ENCODE data around the gene CACNG4. TPM values are rescaled to one million over a fixed set of nuclear protein-coding genes. Genes with fewer than 3 reads are reported as not detected.
"Not testable (repeated sequence)": the region's sequence is repeated elsewhere in the genome, so short reads cannot be mapped to it uniquely, and the experiment has no call there.

CACNG4 gene
- total RNA-seq, 1 donor from 2014 or later: not detected

DNA sequence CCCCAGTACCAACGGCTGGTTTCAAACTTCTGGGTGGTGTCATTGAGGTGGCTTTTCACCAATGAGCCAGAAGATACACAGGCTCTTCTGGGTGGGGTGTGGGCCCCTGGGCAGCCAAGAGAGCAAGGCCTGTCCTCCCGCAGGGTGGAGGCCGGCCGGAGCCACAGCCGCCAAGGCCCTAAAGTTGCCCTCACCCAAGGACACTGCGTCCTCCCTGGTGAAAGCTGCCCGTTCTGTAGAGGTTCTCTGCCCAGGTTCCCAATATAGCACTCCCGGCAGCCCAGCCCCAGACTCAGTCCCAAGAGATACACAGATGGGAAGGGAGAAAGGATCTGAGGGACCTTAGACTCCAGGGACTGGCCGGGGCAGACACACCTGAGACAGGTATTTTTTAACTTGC, 69.1 kb downstream of the CACNG4 start:
- Histone ChIP-seq H3K27me3 (ENCODE audit: control insufficient read depth, insufficient read depth, low read length) (no peaks in the 10 kb centered on the region), H3K4me3 (ENCODE audit: low read depth, low read length) (no peak overlapping the region), H3K36me3 (ENCODE audit: control insufficient read depth, insufficient read depth, low read length) (no peaks in the 10 kb centered on the region)
- TF ChIP-seq, protein P1, sequence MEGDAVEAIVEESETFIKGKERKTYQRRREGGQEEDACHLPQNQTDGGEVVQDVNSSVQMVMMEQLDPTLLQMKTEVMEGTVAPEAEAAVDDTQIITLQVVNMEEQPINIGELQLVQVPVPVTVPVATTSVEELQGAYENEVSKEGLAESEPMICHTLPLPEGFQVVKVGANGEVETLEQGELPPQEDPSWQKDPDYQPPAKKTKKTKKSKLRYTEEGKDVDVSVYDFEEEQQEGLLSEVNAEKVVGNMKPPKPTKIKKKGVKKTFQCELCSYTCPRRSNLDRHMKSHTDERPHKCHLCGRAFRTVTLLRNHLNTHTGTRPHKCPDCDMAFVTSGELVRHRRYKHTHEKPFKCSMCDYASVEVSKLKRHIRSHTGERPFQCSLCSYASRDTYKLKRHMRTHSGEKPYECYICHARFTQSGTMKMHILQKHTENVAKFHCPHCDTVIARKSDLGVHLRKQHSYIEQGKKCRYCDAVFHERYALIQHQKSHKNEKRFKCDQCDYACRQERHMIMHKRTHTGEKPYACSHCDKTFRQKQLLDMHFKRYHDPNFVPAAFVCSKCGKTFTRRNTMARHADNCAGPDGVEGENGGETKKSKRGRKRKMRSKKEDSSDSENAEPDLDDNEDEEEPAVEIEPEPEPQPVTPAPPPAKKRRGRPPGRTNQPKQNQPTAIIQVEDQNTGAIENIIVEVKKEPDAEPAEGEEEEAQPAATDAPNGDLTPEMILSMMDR (IDR thresholded peaks at IDR 0.05; ENCODE audit: insufficient read depth, low read length, severe bottlenecking): no peak
- DNase-seq (ENCODE audit: low read depth): no peak
- FAIRE-seq: no peak

DNA sequence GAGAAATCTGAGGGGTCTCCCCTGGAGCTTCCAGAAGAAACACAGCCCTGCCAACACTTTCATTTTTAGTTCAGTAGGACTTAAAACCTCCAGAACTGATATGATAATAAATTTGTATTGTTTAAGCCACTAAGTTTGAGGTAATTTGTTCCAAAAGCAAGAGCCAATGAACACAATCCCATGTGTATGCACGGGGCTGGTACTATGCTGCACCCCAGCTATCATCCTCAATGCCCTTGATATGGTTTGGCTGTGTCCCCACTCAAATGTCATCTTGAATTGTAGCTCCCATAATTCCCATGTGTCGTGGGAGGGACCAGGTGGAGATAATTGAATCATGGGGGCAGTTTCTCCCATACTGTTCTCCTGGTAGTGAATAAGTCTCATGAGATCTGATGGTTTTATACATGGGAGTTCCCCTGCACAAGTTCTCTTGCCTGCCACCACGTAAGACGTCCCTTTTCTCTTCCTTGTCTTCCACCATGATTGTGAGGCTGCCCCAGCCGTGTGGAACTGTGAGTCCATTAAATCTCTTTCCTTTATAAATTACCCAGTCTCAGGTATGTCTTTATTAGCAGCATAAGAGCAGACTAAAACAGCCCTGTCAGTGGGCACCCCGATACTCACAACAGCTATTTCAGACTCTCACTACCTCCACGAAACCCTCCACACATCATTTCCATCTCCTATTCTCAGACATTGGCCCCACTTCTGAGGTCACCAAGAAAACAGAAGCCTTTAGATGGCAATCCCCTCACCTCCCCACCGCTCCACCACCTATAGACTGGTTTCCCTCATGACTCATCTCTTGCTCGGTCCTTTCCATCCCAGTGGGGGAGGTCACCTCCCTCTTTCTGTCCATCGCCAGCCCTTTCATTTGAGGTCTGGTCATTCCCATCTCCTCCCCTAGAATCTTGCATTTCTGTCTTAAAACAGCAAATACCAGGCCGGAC, 70.9 kb downstream of the CACNG4 start:
- no peak overlapping the region for H3K4me3 ChIP-seq (ENCODE audit: low read depth, low read length)
- TF ChIP-seq, protein P1 (IDR thresholded peaks at IDR 0.05; ENCODE audit: insufficient read depth, low read length, severe bottlenecking): no peak
- FAIRE-seq (no peak), DNase-seq (ENCODE audit: low read depth) (no peak)
- H3K27me3 ChIP-seq (ENCODE audit: control insufficient read depth, insufficient read depth, low read length): no peaks in the 10 kb centered on the region
- no peaks in the 10 kb centered on the region for H3K36me3 ChIP-seq (ENCODE audit: control insufficient read depth, insufficient read depth, low read length)

DNA sequence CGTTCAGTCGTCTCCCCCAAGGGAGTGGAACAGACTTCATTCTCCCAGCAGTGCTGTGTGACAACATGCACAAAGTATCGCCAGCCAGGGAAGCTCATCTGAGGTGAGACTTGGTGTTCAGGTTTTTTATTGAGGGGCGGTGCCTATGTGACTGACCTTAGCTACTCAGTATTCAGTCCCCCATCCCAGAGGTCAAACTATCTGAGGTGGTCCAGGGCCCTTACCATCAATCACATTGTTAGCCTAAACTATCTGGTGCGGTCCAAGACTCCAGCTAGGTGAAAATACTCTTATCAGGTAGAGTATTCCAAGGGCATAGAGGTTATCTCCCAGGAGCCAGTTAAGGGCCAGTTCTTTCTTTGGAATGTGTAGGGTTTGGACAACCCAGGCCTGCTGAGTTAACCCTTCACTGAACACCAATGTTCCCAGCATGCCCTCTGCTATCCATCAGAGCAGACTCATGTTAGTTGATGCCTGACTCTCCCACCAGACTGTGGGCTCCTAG, 74.4 kb downstream of the CACNG4 start:
- TF ChIP-seq, protein P1 (IDR thresholded peaks at IDR 0.05; ENCODE audit: insufficient read depth, low read length, severe bottlenecking): no peak
- DNase-seq (ENCODE audit: low read depth): no peak
- FAIRE-seq: peak; percentile 70
- Histone ChIP-seq H3K36me3 (ENCODE audit: control insufficient read depth, insufficient read depth, low read length) (no peaks in the 10 kb centered on the region), H3K4me3 (ENCODE audit: low read depth, low read length) (no peak overlapping the region), H3K27me3 (ENCODE audit: control insufficient read depth, insufficient read depth, low read length) (no peaks in the 10 kb centered on the region)

DNA sequence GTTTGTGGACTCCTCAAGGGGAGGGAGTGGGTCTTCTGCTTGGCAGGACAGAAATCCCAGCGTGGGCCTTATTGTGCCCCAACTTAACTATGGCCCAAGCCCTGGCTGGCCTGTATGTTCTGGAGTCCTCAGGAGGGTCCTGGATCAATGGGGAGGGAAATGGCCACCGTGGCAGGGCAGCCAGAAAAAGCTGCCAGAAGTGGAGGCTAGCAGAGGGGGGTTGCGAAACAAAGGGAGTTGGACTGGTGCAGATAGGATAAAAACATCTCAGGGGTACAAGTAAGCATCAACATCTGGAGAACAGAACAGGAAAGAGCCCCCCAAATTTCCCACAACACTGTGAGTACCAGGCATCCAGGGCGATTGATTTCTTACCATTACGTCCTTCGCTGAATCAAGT, 76.1 kb downstream of the CACNG4 start:
- no peaks in the 10 kb centered on the region for H3K27me3 ChIP-seq (ENCODE audit: control insufficient read depth, insufficient read depth, low read length)
- no peak for FAIRE-seq
- DNase-seq (ENCODE audit: low read depth): no peak
- H3K4me3 ChIP-seq (ENCODE audit: low read depth, low read length): no peak overlapping the region
- H3K36me3 ChIP-seq (ENCODE audit: control insufficient read depth, insufficient read depth, low read length): no peaks in the 10 kb centered on the region
- TF ChIP-seq, protein P1 (IDR thresholded peaks at IDR 0.05; ENCODE audit: insufficient read depth, low read length, severe bottlenecking): no peak

DNA sequence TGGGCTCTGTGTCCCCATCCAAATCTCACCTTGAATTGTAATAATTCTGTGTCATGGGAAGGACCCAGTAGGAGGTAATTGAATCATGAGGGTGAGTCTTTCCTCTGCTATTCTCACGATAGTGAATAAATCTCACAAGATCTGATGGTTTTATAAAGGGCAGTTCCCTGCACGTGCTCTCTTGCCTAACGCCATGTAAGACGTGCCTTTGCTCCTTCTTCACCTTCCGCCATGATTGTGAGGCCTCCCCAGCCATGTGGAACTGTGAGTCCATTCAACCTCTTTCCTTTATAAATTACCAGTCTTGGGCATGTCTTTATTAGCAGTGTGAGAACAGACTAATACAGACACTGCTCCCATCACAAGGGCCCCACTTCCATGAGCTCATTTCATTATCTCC, 76.6 kb downstream of the CACNG4 start:
- H3K36me3 ChIP-seq (ENCODE audit: control insufficient read depth, insufficient read depth, low read length); H3K27me3 ChIP-seq (ENCODE audit: control insufficient read depth, insufficient read depth, low read length); FAIRE-seq; H3K4me3 ChIP-seq (ENCODE audit: low read depth, low read length); DNase-seq (ENCODE audit: low read depth): not testable (repeated sequence)

GRCh38 chr17:67041531-67041930, 77.0 kb downstream of the CACNG4 start:
- no peak overlapping the region for H3K4me3 ChIP-seq (ENCODE audit: low read depth, low read length)
- no peak for FAIRE-seq

More at GRCh38 chr17:67041531-67041930, 77.0 kb downstream of the CACNG4 start:
- Histone ChIP-seq H3K27me3 (ENCODE audit: control insufficient read depth, insufficient read depth, low read length) (no peaks in the 10 kb centered on the region), H3K36me3 (ENCODE audit: control insufficient read depth, insufficient read depth, low read length) (no peaks in the 10 kb centered on the region)
- TF ChIP-seq, protein P1 (IDR thresholded peaks at IDR 0.05; ENCODE audit: insufficient read depth, low read length, severe bottlenecking): no peak
- DNase-seq (ENCODE audit: low read depth): no peak
